ENCODE measurements around the gene ALDH1L1.

Gene ALDH1L1

DNA sequence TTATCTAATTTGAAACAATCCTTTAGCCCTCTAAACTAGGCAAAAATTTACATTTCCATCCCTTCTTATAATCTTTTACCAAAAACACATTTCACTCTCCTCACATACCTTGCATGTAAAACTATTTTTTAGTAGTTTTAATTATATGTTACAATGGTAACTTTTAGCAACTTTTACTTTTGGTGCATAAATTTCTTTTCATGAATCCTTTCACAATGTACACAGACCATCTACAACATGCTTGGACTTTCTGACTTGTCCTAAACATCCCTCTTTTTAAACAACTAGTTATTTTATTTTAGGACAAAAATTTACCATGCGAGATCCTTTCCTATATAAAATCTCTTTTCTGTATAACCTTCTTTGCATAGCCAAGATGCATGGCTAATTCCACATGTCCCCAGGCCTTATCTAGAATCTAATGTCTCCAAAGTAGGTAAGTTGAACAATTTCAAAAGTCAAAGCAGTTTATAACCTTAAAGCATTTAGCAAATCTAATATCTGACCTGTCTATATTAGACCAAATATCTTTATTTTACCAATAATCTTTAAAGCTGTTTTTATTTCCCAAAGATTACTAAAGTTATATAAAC, 14.4 kb upstream of the ALDH1L1 start:
- no peak for DNase-seq (ENCODE audit: low read depth, low spot score)

DNA sequence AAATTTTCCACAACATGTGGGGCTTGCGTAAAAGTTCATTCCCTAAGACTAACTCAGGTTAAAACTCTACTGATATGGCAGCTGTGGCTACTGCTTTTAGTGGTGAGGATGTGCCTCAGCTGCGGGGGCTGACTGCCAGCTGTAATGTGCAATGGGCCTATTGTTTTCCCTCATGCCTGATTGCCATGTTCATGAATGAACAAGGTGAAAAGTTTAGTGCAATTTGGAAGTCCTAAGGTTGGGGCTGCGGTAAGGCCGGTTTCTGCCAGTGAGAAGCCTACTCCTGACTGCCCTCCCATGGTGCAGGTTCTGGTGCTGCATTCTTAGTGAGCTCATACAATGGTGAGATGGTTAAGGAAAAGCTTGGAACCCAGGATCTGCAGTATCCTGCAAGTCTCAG, 10.9 kb upstream of the ALDH1L1 start:
- DNase-seq (ENCODE audit: low read depth, low spot score), result no peak

- no peak for DNase-seq (ENCODE audit: low read depth, low spot score)
Measured at GRCh38 chr3:126187920-126188319, 7.5 kb upstream of the ALDH1L1 start.

DNA sequence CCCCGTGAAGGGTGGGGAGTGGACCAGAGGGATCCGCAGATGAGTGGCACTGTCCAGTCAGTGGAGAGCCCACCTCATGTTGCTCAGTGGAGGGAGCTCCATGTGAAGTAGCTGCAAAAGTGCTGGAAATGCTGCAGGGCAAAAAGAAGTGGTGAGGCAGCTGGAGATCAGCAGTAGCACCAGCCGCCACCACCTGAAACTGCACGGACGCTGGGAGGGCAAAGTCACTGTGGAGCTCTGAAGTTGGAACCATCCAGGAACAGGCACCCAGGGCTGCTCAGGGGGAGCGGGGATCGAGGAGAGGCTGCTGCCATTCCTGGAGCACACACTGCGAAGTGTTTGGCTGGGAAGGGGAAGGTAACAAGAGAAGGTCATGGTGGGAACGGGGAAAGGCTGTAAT, 6.4 kb upstream of the ALDH1L1 start:
- DNase-seq (ENCODE audit: low read depth, low spot score), result no peak

DNA sequence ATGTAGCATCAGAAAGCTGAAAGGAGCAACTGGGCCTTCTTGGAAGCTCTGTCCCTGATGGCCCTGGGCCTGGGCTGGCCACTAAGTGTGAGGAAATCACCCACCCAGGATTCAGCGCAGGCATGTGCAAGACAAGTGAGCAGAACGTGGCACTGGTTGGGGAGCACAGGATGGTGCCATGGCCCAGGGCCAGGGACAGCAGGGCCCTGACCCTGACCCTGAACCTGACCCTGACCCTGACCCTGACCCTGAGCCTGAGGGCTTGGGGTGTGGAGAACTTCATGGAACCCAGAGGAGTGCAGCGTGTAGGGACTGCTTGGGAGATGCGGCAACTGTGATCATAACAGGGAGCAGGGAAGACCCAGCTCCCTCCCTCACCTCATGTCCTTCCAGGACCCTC, 5.9 kb upstream of the ALDH1L1 start:
- no peak for DNase-seq (ENCODE audit: low read depth, low spot score)

DNA sequence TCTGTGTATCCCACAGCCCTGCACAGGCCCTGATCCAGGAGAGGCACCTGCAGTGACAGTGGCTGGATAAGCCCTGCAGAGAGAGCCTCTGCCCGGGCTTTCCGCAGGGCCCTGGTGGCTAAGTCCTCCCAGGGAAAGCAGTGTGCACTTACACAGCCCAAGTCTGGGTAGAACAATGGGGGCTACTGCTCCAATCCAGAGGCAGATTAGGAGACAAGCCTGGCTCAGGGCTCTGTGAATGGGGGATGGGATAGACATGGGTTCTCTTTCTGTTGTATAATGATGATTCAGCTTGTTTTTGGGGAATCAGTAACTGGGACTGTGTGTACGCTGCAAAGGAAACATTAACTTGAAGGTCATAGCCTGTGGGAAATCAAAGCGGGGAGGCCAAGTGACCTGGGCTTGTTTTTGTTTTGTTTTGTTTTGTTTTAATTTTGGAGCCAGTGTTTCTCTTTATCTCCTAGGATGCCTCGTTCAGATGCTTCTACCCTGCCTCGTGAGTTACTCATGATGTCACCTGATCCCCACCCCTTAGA, 4.1 kb upstream of the ALDH1L1 start:
- no peak for DNase-seq (ENCODE audit: low read depth, low spot score)

- no peak for DNase-seq (ENCODE audit: low read depth, low spot score)
Measured at GRCh38 chr3:126181398-126181725, 976 bp upstream of the ALDH1L1 start.

GRCh38 chr3:126179825-126180476, 435 bp downstream of the ALDH1L1 start:
- no peak for DNase-seq (ENCODE audit: low read depth, low spot score)

- DNase-seq (ENCODE audit: low read depth, low spot score), result no peak
Measured at GRCh38 chr3:126170073-126170777, 10.2 kb downstream of the ALDH1L1 start.

DNA sequence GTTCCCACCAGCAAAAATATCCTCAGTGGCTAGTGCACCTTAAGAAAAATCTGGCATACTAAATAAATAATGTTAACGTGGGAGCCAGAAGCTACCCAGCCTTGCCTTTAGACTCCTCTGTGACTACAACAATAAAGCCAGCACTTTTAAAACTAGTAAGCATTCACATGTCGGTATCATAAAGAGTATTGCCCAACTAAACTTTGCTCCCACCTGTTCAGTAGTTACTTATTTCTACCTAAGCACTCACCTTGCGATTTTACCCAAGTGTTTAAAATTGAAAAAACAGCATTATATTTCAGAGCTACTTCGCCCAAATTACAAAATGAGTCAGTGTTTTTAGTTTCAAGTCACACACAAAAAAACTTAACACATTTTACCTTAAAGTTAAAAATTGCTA, 12.8 kb downstream of the ALDH1L1 start:
- no peak for DNase-seq (ENCODE audit: low read depth, low spot score)

GRCh38 chr3:126166009-126166408, 14.4 kb downstream of the ALDH1L1 start:
- DNase-seq (ENCODE audit: low read depth, low spot score), result no peak

GRCh38 chr3:126161309-126161708, 19.1 kb downstream of the ALDH1L1 start:
- no peak for DNase-seq (ENCODE audit: low read depth, low spot score)

DNA sequence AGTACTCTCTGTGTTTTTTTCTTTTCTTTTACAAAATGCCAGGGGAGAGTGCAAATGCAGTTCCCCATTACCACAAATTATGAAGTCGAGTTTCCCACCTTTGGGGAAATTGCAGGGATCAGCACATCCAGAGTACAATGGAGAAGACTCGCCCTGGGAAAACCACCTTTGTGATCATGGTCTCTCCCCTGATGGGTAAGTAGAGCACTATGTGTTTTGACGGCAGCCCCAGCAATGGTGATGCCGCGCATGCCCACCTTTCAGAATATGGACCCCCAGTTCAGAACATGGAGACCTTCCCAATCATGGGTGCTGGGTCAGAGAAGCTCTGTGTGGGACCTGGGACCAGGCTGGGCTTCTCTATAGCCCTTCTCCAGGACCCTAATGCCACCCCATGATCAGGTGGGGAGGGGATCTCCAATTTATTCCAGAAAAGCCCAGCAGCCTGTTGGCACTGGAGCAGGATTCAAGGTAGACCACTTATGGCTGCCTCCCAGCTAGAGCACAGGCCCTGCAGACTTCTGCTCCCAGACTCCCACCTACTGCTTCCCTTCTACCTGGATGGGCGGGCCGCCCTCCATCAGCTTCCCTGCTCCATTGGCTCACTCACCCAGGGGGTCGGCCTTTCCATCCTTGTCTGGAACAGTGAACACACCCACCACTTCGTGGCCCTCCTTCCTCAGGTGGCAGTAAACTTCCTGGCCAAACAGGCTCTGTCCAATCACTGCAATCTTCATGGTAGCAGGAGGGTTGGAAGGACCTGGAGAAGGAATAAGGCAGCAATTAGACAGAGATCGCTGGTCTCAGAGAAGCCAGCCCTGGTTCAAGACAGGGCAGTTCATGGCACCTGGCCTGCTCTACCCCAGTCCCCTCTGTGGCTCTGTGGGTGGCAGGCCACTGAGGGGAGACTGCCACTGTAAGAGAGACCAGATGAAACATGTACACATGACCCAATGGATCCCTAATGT, 19.9 kb downstream of the ALDH1L1 start:
- DNase-seq (ENCODE audit: low read depth, low spot score), result no peak

DNA sequence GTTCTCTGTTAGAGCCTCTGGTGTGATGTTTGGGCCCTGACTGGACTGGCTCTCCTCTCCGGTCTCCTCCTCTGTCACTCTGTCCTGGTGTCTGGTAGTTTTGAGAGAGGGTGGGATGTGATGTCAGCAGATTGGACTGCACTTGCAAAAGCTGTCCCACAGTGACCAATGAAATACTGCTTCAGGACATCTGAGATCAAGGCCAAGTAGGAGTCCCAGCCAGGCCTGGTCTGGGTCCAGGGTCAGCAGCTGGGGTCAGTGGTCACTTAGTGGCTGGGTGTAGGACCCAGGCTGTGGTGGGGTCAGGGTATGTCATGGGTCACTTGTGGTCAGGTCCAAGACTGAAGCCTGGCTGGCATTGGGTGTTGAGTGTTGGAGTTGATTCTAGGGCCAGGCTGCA, 20.9 kb downstream of the ALDH1L1 start:
- DNase-seq (ENCODE audit: low read depth, low spot score), result no peak

DNA sequence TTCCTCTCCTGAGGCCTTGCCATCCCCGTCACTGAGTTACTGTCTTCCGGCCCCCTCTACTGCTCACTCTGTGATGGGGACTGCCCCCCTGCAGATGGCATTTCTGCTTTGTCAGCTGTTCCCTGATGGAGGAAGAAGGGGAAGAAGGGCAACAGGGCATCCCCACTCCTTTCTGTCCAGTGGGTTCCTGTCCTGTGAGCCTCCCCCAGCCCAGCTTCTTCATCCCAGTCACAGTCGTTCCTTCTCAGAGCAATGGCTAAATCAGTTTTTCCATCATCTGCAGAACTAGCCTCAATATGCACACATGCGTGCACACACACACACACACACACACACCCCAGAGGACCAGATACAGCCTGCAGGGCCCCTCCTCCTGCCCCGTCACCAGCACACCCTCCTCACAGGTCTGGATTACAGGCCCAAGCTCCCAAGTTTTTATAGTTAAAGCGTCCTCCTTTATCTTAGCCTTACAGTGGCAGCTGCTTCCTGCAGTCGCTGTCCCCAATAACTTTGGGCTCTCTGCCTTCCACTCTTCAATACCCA, 21.4 kb downstream of the ALDH1L1 start:
- no peak for DNase-seq (ENCODE audit: low read depth, low spot score)

DNA sequence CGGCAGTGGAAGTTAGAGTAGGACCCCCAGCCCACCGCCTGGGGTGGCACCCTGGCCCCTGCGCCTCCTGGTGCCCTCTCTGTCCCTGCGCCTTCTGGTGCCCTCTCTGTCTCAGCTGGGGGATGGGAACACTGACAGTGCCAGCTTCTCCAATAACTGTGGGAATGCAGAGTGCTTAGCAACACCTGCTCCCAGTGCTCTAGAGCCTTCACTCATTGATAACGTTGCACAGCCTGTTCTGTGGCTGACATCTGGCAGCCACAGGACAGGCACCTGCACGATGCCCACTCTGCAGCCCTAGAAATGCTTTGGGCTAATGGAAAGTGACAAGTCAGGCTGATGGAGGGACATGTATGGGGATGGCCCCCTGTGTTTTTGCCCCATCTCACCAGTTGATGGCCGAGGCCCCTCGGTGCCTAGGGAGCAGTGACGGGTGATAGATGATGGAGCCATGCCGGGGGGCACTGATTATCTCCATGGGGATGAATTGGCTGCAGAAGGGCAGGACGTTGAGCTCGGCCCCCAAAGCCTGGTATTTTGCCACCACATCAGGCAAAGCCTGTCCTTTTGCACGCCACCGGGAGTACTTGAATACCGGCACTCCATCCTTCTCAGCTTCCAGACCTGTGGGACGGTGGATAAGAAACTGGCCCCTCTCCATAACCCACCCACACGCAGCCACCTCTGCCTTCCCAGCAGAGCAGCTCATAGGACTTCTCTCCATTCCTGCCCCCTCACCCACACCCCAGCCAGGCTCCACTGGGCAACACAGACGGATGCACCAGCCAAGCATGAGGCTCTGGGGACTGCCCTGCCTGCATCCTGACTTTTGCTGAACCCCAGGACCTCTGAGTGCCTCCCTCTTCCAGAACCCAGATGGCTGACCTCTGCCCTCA, 22.1 kb downstream of the ALDH1L1 start:
- DNase-seq (ENCODE audit: low read depth, low spot score), result no peak

DNA sequence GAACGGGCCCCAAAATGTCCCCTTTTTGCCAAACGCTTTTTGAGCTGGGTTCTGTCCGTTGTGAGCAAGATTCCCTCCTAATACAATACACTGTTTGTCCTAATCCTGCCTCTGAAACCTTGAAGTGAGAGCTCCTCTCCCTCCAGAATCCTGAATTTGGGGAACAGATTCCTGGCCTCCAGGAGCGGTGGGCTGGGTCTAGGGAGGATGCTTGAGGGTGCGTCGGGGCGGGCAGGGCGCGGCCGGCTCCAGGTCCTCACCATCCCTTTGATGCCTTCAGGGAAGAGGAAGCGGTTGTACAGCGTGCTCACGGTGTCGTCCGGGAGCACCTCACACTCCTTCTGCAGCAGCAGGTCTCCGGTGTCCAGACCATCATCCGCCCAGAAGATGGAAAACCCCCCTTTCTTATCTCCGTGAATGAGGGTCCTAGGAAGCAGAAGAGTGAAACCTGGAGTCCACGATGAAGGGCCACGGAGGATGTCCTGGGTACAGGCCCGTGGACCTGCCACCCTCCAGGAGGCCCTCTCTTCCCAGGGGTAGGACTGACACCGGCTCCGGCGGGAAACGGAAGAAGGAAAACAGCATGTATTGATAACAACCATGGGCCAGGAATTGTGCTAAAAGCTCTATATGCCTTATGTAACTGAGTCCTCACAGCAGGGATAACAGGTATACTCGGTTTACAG, 23.2 kb downstream of the ALDH1L1 start:
- DNase-seq (ENCODE audit: low read depth, low spot score), result no peak

DNA sequence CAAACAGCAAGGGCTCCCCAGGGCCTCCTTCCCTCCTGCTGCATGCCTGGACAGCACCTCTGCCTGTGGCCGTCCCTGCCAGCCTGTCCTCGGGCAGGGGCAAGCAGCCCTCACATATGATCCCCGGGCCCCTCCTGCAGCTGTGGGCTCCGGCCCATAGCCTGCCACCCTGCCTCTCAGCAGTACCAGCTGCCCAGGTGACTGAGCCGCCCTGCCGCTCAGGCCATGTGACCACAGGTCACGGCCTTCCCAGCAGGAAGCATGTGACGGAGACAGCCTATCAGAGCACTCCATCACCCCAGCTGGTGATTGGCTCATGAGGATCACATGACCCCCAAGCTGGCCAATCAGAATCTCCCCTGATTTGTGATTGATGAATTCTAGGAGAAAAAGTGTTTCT, 23.9 kb downstream of the ALDH1L1 start:
- DNase-seq (ENCODE audit: low read depth, low spot score), result no peak

DNA sequence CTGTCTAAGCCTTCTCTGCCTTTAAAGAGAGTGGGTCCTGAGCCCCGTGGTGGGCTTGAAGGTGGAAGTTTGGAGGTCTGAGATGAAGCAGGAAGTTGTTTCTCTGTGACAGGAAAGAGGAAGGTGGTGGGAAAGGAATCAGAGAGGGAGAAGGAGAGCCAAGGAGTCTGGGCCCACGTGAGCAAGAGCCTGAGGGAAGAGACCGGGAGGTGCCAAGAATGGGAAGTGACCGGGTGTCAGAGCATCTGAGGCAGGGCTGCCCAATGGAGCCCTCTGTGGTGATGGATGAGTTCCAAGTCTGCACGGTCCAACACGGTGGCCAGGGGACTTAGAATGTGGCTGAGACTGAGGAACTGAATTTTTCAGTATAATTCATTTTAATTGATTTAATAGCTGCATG, 24.6 kb downstream of the ALDH1L1 start:
- DNase-seq (ENCODE audit: low read depth, low spot score), result no peak

- no peak for DNase-seq (ENCODE audit: low read depth, low spot score)
Measured at GRCh38 chr3:126155280-126155640, 25.1 kb downstream of the ALDH1L1 start.
